DND-41 (cell line): ENCODE measurements around the gene NDUFAF5.

Source experiments
- EZH2 ChIP-seq: IDR thresholded peaks from 3 replicates; pipeline ENCODE4 v1.6.1; 2012; ENCODE audit warnings: borderline replicate concordance, low read depth, mild to moderate bottlenecking, moderate library complexity, low read length, inconsistent platforms; ENCODE audit not compliant: severe bottlenecking
- TF ChIP-seq, protein P1 (sequence below): IDR thresholded peaks from 2 replicates; pipeline ENCODE4 v1.5.1; 2012; ENCODE audit warnings: borderline replicate concordance, low read length, moderate library complexity, mild to moderate bottlenecking; ENCODE audit not compliant: poor library complexity, severe bottlenecking; ENCODE audit errors: extremely low read depth

DNA sequence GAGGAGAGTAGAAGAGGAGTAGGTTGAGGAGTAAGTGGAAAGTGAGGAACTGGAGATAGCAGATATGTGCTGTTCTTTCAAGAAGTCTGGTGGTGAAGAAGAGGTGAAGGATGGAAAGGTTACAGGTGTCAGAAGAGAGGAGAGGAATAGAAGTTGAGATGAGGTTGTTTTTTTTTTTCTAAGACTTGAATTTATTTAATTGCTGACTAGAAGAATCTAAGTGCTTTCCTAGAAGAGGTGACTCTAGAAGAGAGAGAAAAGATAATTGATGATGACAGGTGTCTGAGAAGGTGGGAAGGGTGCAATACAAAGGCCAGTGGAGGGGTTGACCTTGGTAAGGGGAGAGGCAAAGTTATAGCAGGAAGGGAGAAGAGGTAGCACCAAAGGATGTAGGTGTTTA lies 25.6 kb downstream of the NDUFAF5 start:
- TF ChIP-seq, protein P1, sequence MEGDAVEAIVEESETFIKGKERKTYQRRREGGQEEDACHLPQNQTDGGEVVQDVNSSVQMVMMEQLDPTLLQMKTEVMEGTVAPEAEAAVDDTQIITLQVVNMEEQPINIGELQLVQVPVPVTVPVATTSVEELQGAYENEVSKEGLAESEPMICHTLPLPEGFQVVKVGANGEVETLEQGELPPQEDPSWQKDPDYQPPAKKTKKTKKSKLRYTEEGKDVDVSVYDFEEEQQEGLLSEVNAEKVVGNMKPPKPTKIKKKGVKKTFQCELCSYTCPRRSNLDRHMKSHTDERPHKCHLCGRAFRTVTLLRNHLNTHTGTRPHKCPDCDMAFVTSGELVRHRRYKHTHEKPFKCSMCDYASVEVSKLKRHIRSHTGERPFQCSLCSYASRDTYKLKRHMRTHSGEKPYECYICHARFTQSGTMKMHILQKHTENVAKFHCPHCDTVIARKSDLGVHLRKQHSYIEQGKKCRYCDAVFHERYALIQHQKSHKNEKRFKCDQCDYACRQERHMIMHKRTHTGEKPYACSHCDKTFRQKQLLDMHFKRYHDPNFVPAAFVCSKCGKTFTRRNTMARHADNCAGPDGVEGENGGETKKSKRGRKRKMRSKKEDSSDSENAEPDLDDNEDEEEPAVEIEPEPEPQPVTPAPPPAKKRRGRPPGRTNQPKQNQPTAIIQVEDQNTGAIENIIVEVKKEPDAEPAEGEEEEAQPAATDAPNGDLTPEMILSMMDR, result no peak
- no peak for TF ChIP-seq EZH2
